Activated B cell treated with CpG ODN at 0.5 μM for 24 hours (primary cell): ENCODE results near the gene RMRP. TPM values are rescaled to one million over a fixed set of nuclear protein-coding genes. Genes with fewer than 3 reads are reported as not detected.
A peak's percentile ranks its signal among the peaks of the same experiment; 100 is the strongest.
"Not testable (repeated sequence)": the region's sequence is repeated elsewhere in the genome, so short reads cannot be mapped to it uniquely, and the experiment has no call there.

ENCODE experiments used
- ATAC-seq: fragments of 200-7000 bp; cut with Tn5 transposase; one replicate; pipeline ENCODE4 v1.10.0; 2021; ENCODE audit warnings: low read depth, mild to moderate bottlenecking, moderate library complexity
- CTCF ChIA-PET: fragments of 350-600 bp; sonication (Branson Sonifier 250); formaldehyde crosslinking; loops from one replicate; lab custom pipeline; 2021; ENCODE audit warnings: antibody characterized with exemption; lab: Charles Lee
- POLR2A ChIA-PET: fragments of 350-600 bp; sonication (Branson Sonifier 250); formaldehyde crosslinking; loops from one replicate; lab custom pipeline; 2021; ENCODE audit warnings: antibody characterized with exemption; lab: Charles Lee
- DNase-seq: peaks from one replicate; pipeline ENCODE4 v3.0.0; 2022
- H3K27ac Mint-ChIP-seq: one replicate; pipeline ENCODE4 v1.8.0; 2020; ENCODE audit warnings: mixed read lengths
- H3K27me3 Mint-ChIP-seq: one replicate; pipeline ENCODE4 v1.8.0; 2021; ENCODE audit warnings: mixed read lengths
- H3K36me3 Mint-ChIP-seq: one replicate; pipeline ENCODE4 v1.8.0; 2021; ENCODE audit warnings: low read depth, mixed read lengths
- H3K4me1 Mint-ChIP-seq: one replicate; pipeline ENCODE4 v1.8.0; 2021; ENCODE audit warnings: mixed read lengths
- H3K4me3 Mint-ChIP-seq: one replicate; pipeline ENCODE4 v1.8.0; 2020; ENCODE audit warnings: mild to moderate bottlenecking, mixed read lengths
- H3K9me3 Mint-ChIP-seq: one replicate; pipeline ENCODE4 v1.8.0; 2020; ENCODE audit warnings: mixed read lengths
- intact Hi-C: fragments of 100-400 bp; cut with micrococcal nuclease; formaldehyde crosslinking; loops from one replicate; pipeline ENCODE4 v1.15.1; 2024
- total RNA-seq: library from RNA; stranded (reverse); gene quantifications from 2 replicates; pipeline ENCODE4 v1.2.3, GENCODE V29; 2022
- TF ChIP-seq, protein P1 (sequence below): fragments of 200-600 bp; IDR thresholded peaks from one replicate; pipeline ENCODE4 v1.8.0; 2022; ENCODE audit warnings: antibody characterized with exemption, mild to moderate bottlenecking

The RMRP gene
- total RNA-seq, 1 donor from 2014 or later: 9,516 TPM

DNA sequence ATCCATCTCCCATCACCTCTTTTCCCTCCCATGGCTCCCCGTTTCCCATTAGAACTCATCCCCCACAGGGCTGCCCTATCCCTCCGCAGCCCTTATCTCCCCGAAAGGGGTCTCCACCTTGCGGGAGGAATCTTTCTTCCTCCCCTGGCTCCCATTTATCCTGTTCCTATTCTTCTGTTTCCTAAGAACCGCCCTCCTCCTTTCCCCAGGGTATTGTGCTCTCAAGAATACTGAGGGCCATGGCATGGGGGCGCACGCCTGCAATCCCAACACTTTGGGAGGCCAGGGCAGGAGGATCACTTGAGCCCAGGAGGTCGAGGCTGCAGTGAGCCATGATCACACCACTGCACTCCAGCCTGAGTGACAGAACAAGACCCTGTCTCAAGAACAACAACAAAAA is 40.3 kb downstream of the RMRP start:
- DNase-seq (no peak), ATAC-seq (no peak)
- H3K27me3 Mint-ChIP-seq: no peaks in the 10 kb centered on the region
- ChIA-PET CTCF (interaction anchor here (0.7 to 13.1 kb wide), 11 partner anchors 13 to 209 kb away, joined by 3 to 162 read pairs (median 8); partner anchors contain the start of genes ARHGEF39, CCDC107, CREB3 and RMRP), POLR2A (interaction anchor here (0.6 to 15.6 kb wide), 11 partner anchors 8 to 211 kb away, joined by 3 to 549 read pairs (median 27); partner anchors contain the start of genes ARHGEF39, CCDC107, CREB3 and FAM221B)
- no peaks in the 10 kb centered on the region for H3K9me3 Mint-ChIP-seq
- TF ChIP-seq, protein P1, sequence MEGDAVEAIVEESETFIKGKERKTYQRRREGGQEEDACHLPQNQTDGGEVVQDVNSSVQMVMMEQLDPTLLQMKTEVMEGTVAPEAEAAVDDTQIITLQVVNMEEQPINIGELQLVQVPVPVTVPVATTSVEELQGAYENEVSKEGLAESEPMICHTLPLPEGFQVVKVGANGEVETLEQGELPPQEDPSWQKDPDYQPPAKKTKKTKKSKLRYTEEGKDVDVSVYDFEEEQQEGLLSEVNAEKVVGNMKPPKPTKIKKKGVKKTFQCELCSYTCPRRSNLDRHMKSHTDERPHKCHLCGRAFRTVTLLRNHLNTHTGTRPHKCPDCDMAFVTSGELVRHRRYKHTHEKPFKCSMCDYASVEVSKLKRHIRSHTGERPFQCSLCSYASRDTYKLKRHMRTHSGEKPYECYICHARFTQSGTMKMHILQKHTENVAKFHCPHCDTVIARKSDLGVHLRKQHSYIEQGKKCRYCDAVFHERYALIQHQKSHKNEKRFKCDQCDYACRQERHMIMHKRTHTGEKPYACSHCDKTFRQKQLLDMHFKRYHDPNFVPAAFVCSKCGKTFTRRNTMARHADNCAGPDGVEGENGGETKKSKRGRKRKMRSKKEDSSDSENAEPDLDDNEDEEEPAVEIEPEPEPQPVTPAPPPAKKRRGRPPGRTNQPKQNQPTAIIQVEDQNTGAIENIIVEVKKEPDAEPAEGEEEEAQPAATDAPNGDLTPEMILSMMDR: no peak
- intact Hi-C loops: no loop called here
- H3K4me1 Mint-ChIP-seq: peaks cover 99% of the 10 kb centered on the region
- peaks cover 51% of the 10 kb centered on the region for H3K36me3 Mint-ChIP-seq
- peak overlapping the region; percentile 97 for H3K27ac Mint-ChIP-seq
- peak overlapping the region; percentile 87 for H3K4me3 Mint-ChIP-seq

DNA sequence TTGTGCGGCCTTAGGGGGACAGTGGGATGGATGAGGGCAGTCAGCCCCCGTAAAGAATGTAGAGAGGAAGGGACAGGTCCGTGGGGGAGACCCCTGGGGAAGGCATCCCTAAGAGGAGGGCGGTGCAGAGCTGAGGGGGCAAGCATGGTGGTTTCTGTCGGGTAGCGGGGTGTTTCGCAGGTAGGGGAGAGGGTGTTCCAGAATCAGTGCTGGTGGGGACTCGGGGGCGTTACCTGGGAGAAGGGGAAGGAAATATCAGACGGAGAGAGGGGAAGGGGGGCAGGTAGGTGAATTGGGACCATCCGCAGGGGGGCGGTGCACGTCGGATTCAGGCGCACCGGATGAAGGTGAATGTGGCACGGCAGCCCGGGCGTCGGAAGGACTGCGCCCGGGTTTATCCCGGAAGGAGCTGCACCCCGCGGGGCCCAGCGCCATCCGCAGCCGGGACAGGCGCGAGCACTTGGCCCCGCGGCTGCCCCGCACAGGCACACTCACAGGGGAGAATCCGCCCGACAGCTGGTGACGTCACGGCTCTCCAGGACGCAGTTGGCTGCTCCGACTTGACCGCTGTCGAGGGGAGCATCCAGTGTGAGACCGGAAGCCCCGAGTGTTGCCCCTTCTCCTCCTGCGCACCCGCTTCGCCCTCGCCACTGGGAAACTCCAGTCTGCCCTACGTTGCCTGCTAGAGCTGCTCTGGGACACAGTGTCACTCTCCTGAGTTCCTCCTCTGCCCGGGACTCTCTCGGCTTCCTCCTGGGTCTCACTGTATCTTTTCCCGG is 40.9 kb downstream of the RMRP start:
- ChIA-PET POLR2A (interaction anchor here (0.6 to 15.6 kb wide), 11 partner anchors 7 to 212 kb away, joined by 3 to 549 read pairs (median 27); partner anchors contain the start of genes ARHGEF39, CCDC107, CREB3 and FAM221B), CTCF (interaction anchor here (0.7 to 13.1 kb wide), 11 partner anchors 11 to 209 kb away, joined by 3 to 162 read pairs (median 8); partner anchors contain the start of genes ARHGEF39, CCDC107, CREB3 and RMRP)
- Mint-ChIP-seq H3K27ac (peak overlapping the region; percentile 97), H3K4me1 (peaks cover 98% of the 10 kb centered on the region), H3K36me3 (peaks cover 57% of the 10 kb centered on the region), H3K9me3 (no peaks in the 10 kb centered on the region), H3K4me3 (peak overlapping the region; percentile 87), H3K27me3 (no peaks in the 10 kb centered on the region)
- TF ChIP-seq, protein P1: no peak
- peak; percentile 64 for DNase-seq
- peak; percentile 8 for ATAC-seq
- intact Hi-C loops: no loop called here

DNA sequence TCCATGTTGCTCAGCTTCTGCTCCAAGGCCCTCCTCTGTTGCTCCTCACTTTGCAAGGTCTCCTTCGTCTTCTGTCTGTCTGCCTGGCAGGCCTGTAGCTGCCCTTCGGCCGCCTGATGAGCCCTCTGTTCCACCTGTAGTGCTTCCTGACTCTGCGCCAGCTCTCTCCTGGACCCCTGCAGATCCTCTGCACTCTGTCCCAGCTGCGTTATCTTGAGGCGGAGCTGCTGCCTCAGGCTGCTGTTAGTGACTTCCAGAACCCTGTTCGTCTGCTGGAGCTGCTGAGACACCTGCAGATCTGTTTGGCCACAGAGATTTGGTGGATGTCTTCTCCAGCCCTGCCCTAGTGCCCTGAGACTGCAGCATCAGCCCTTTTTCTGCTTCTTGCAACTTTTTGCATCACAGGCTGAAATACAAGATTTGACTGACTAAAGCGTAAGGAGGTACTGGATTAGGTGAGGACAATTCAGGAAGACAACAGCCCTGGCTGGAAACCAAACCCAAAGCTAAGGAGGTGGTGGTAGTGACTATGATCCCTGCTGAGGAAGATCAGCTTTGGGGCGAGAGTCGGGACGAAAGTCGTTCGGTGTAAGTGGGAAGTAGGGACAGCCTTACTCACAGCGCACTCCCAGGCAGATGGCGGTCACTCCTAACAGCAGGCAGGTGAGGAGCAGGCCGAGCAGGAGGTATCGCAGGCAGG is 41.7 kb downstream of the RMRP start:
- H3K4me3 Mint-ChIP-seq: peak overlapping the region; percentile 87
- peak overlapping the region; percentile 97 for H3K27ac Mint-ChIP-seq
- DNase-seq (no peak), ATAC-seq (no peak)
- intact Hi-C loops: no loop called here
- TF ChIP-seq, protein P1: no peak
- peaks cover 65% of the 10 kb centered on the region for H3K36me3 Mint-ChIP-seq
- CTCF ChIA-PET: interaction anchor here (1.2 to 13.1 kb wide), 9 partner anchors 10 to 115 kb away, joined by 3 to 162 read pairs (median 9); partner anchors contain the start of genes ARHGEF39, CCDC107, CREB3 and RMRP
- H3K9me3 Mint-ChIP-seq: no peaks in the 10 kb centered on the region
- peaks cover 98% of the 10 kb centered on the region for H3K4me1 Mint-ChIP-seq
- POLR2A ChIA-PET: interaction anchor here (0.6 to 15.6 kb wide), 13 partner anchors 7 to 134 kb away, joined by 3 to 549 read pairs (median 24); partner anchors contain the start of genes ARHGEF39, CCDC107, CREB3 and GBA2
- H3K27me3 Mint-ChIP-seq: no peaks in the 10 kb centered on the region

DNA sequence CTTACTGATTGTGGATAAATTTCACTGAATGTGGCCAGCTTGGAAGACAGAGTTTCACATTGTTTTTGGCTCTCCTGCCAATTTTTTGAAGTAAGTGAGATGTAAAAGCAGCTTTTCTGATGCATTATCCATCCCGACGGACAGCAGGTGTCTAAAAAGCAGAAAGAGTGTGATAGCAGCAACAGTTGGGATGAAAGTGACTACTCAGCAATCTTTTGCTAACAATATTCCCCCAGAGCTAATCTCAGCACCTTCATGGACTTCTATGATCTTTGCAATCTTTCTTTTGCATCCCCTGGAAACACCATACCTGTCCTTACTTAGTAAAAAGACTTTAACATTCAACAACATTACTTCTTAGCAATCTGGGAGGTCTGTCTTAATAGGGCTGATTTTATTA is 45.0 kb downstream of the RMRP start:
- Mint-ChIP-seq H3K27ac (peak overlapping the region; percentile 97), H3K4me1 (peaks cover 73% of the 10 kb centered on the region), H3K4me3 (no peak overlapping the region), H3K9me3 (no peaks in the 10 kb centered on the region), H3K36me3 (peaks cover 88% of the 10 kb centered on the region), H3K27me3 (no peaks in the 10 kb centered on the region)
- intact Hi-C loops: no loop called here
- ChIA-PET POLR2A (interaction anchor here (0.7 to 15.6 kb wide), 5 partner anchors 8 to 119 kb away, joined by 3 to 549 read pairs (median 5); partner anchors contain the start of genes CCDC107, CREB3, RMRP and SIT1), CTCF (interaction anchor here (0.6 to 13.1 kb wide), 9 partner anchors 9 to 150 kb away, joined by 3 to 162 read pairs (median 8); partner anchors contain the start of genes ARHGEF39, CCDC107, CREB3 and RMRP)
- DNase-seq: no peak
- TF ChIP-seq, protein P1: no peak
- no peak for ATAC-seq

DNA sequence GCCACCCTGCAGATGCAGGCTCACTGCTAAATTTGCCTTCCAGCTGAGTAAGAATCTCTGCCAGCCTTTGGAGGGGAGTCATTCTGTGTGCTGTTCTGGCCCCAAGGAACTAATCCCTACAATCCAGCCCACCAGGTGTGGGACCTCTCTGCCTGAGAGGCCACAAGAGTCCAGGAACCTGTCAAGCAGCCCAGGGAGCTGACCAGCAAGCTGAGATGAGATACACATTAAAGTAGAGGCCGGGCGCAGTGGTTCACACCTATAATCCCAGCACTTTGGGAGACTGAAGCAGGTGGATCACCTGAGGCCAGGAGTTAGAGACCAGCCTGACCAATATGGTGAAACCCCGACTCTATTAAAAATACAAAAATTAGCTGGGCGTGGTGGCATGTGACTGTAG is 45.8 kb downstream of the RMRP start:
- ChIA-PET CTCF (interaction anchor here (0.6 to 13.1 kb wide), 13 partner anchors 8 to 200 kb away, joined by 3 to 162 read pairs (median 8); partner anchors contain the start of genes ARHGEF39, CCDC107, CREB3 and RGP1), POLR2A (interaction anchor here (1.0 to 15.6 kb wide), 3 partner anchors 39 to 120 kb away, joined by 4 to 549 read pairs (median 6); partner anchors contain the start of genes CCDC107, CREB3, RMRP and SIT1)
- DNase-seq, ATAC-seq, intact Hi-C loops, H3K4me3 Mint-ChIP-seq, H3K27me3 Mint-ChIP-seq, H3K9me3 Mint-ChIP-seq: not testable (repeated sequence)
- peak overlapping the region; percentile 36 for H3K27ac Mint-ChIP-seq
- peaks cover 67% of the 10 kb centered on the region for H3K4me1 Mint-ChIP-seq
- H3K36me3 Mint-ChIP-seq: peaks cover 88% of the 10 kb centered on the region
